ENCODE results near the gene RIPK3.

DNA sequence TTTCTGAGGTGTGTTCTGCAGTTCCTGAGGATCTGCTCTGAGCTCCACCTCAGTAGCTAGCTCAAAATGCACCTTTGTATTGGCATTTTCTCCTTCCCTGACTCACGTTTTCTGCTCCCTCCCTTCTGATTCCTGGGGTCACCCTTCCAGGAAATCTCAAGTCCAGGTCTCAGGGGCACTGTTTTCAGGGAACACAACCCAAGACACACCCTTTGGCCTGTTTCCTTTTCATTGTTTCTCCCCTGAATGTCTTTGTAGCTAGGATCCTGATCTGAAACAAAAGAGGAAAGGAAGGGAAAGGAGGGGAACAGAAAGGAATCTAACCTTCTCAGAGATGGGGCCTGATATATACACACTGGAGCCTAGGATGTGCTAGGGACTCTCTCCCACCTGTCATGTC lies 7.3 kb upstream of the RIPK3 start:
- TF ChIP-seq GATA3 (IDR thresholded peaks at IDR 0.05; ENCODE audit: low read depth, low read length), result no peak
- TF ChIP-seq GATA2 (IDR thresholded peaks at IDR 0.05; ENCODE audit: low read depth, low read length), result no peak

Measured in SH-SY5Y (cell line).